EL (cell line): ENCODE data around the gene MSLN.

Source experiments
- DNase-seq: peaks from one replicate; pipeline ENCODE4 v3.0.0-alpha.2; 2016

The MSLN gene

GRCh38 chr16:778447-778846 is 17.9 kb downstream of the MSLN start:
- no peak for DNase-seq

- DNase-seq: no peak
These were observed 18.5 kb downstream of the MSLN start for GRCh38 chr16:778909-779527.

GRCh38 chr16:779561-779960 is 19.0 kb downstream of the MSLN start:
- no peak for DNase-seq

DNA sequence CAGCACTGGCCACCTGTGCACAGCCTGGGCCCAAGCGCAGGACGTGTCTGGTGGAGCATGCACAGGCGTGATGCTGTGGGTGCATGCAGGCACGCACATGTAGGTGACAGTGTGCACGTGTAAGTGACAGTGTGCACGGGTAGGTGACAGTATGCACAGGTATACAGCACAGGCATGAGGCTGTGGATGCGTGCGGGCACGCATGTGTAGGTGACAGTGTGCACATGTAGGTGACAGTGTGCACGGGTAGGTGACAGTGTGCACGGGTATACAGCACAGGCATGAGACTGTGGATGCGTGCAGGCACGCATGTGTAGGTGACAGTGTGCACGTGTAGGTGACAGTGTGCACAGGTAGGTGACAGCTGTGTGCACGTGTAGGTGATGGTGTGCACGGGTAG is 19.8 kb downstream of the MSLN start:
- no peak for DNase-seq

GRCh38 chr16:781346-782010 is 20.9 kb downstream of the MSLN start:
- DNase-seq: no peak

- DNase-seq: no peak
These were observed 21.7 kb downstream of the MSLN start for GRCh38 chr16:782258-782657.

DNA sequence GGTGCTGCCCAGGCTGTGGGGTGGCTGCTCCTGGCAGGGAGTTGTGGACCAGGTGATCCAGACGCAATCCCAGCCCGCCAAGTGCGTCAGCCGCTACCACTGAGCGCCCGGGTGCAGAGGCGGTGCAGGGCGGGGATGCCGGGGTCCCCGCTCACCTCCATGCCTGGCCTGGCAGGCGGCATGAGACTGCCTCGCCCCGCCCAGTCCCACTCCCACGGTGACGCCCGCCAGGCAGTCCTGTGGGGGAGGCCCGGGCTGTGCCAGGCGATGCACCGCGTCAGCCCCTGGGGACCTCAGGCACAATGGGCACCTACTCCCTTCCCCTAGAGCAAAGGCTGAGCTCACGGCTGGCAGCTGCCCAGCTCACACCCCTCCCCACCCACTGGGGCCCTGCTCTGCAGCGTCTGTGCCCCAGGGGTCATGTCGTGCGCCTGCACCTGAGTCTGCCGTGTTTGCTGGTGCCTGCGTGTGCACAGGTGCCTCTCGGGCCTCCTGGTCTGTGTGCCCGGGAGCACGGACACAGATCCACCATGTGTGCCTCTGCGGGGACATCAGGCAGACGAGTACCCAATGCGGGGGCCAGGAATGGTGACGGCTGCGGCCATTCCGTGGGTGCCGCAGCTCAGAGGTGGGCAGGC is 22.4 kb downstream of the MSLN start:
- DNase-seq: no peak

DNA sequence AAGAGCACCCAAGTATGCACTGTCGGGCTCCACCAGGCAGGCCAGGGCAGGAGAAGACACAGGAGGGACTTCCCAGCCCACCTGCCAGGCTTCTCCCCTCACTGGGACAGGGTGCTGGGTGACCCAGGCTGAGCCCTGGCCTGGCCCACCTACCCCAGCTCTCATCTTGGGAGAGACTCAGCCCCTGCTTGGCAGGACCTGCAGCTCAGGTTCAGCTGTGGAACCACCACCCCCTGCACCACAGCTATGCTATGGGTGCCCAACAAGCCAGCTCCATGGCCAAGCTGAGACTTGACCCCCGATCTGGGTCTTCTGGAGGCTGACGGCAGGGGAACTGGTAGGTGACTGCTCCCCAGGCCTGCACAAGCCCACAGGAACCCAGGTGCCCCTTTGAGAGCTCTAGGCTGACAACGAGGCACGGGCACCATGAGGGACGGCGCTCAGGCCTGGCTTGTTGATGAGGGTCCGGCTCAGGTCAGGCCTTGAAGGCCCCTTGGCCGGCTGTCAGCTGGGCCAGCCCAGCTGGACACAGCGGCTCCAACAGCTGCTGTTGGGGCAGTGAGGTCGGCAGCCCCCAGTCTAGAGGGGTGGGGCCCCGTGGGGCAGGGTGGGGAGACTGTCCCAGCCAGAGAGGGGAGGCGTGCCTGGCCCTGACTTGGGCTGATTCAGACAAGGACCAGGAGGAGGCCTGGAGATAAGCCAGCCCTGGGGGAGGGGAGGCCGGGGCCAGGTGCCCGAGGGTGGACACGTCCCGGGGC is 23.0 kb downstream of the MSLN start:
- DNase-seq: no peak

DNA sequence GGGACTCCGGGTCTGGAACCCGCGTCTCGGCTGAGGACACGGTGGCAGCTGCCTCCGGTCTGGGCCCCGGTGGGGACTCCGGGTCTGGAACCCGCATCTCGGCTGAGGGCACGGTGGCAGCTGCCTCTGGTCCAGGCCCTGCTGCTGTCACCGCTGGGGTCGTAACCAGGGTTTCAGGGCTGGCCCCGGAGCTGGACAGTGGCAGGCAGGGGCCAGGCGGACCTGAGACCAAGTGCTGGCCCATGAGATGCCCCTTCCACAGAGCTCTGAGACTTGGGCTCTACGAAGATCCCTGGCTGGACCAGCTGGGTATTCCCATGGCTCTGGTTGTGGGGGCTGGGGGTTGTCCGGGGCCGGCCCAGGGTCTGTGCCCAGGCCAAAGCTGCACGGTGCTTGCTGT is 23.9 kb downstream of the MSLN start:
- DNase-seq: no peak

DNA sequence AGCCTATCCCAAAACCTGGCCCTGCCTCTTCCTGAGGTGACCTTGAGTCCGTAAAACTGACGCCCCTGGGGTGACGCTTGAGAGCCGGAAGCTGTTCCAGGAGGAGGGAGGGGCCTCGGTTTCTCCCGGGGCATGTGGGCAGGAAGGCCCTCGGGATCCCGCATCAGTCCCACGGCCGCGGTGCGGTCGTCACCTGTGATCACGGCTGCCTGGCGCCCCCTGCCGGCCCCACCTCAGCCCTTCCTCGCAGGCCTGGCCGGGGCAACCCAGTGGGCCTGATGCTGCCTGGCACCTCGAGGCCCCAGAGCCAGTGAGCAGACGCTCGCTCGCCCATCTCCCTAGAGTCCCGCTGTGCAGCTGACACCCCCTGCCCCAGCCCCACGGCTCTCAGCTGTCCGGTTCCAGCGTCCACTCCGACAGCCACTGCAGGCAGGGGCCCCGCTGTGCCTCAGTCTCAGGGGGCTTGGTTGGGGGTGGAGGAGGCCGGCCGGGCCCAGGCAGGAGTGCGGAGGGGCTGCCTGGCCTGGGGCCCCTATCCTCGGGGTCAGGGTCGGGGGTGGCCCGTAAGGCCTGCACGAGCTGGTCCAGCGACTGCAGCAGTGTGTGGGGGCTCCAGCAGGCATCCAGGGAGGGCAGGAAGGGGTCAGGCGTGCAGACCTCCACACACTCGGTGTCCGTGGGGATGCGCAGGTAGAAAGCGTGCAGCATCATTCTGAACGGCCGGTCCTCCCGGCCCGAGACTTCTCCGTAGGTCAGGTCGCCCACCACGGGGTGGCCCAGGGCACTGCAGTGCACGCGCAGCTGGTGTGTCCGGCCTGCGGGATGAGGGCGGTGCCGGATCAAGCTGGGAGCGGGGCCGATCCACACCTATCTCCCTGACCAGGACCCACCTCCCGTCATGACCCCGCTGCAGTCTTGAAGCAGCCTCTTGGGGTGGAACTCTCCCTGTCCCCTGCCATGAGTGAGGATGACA is 25.3 kb downstream of the MSLN start:
- peak; percentile 60 for DNase-seq

GRCh38 chr16:787321-787966 is 26.9 kb downstream of the MSLN start:
- no peak for DNase-seq

DNA sequence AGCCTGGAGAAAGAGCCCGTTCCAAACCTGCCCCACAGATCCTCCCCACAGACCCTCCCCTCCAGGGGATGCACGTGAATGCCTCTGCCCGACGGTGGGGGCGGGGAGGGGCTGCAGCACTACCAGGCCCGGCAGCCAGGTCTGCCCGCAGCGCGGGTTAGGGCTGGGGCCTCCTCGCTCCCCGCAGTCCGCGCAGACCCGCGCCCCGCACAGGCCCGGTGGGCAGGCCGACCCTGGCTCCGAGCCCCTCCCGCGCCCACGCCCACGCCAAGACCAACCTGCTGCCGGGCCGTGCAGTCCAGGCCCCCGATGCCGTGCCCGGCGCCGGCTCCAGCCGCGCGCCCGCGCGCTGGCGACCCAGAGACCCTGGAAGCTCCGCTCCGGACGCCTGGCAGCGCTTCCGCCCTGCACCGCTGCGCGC is 27.5 kb downstream of the MSLN start, which contains the start of gene RPUSD1:
Gene RPUSD1, minus strand, starts transcription at position 404 of the 421 bp plus-strand sequence. CDS start 644 bp downstream, outside the sequence.
- DNase-seq: no peak

GRCh38 chr16:788399-789126 is 28.0 kb downstream of the MSLN start, which contains the start of gene CHTF18:
Gene CHTF18, plus strand, starts transcription at chr16:788620. Its CDS starts 65 bp downstream, at chr16:788685.
- DNase-seq: peak; percentile 90

- DNase-seq: no peak
These were observed 28.8 kb downstream of the MSLN start for GRCh38 chr16:789191-789850.

DNA sequence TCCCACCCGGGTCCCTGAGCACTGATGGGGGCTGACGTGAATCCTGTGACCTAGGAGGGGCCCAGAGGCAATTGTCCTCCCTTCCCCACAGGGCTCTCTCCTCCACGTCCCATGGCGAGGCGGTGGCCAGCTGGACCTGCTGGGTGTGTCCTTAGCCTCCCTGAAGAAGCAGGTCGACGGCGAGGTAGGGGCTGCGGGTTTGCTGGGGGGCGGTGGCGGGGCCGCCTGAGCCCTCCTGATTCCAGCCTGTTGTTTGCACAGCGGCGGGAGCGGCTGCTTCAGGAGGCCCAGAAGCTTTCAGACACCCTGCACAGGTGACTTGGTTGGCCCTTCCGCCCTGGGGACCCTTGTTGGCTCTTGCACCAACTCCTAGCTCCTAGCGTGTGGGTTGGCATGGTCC is 29.6 kb downstream of the MSLN start:
- no peak for DNase-seq

DNA sequence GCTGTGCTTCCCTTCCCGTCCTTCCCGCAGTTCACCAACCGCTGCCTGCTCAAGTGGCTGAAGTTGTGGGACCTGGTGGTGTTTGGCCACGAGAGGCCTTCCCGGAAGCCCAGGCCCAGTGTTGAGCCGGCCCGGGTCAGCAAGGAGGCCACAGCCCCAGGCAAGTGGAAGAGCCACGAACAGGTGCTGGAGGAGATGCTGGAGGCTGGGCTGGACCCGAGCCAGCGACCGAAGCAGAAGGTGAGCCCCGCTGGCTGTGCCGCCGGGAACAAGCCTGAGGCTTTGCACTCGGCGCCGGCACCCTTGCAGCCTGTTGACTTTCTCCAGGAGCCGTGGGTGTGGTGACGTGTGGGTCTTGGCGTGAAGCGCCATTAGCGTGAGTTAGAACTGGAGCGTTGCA is 30.6 kb downstream of the MSLN start:
- DNase-seq: no peak

- no peak for DNase-seq
These were observed 31.9 kb downstream of the MSLN start for GRCh38 chr16:792221-792995.

DNA sequence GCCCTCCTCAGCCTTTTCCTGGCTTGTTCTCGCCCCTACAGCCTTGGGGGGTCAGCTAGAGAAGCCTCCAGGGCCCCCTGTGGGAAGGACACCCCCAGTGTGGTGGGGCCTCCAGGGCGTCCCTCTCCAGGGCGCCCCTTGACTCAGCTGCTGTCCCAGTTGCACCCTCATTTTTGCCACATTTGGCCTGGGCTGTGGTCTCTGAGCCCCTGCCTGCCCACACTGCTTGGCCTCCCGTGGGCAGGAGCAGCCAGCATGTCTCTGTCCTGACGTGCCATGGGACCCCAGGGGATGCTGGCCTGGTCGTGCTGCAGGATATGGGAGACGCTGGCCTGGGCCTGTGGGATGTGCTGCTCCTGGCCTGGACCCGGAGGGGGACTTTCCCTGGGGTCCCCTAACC is 32.9 kb downstream of the MSLN start:
- no peak for DNase-seq

- no peak for DNase-seq
These were observed 33.7 kb downstream of the MSLN start for GRCh38 chr16:794091-794822.
